Adipose tissue (tissue), 3 donors: ENCODE measurements around the gene OR8B12. TPM values are rescaled to one million over a fixed set of nuclear protein-coding genes. Genes with fewer than 3 reads are reported as not detected.
"Not testable (repeated sequence)": the region's sequence is repeated elsewhere in the genome, so short reads cannot be mapped to it uniquely, and the experiment has no call there.

Source experiments
- H3K27ac ChIP-seq: one replicate; pipeline ENCODE4 v1.5.1; 2013; ENCODE audit warnings: low read depth, low read length
- WGBS, 3 donors: extraction: QIAGEN DNeasy Blood & Tissue Kit; methylation state at CpG; one replicate each; pipeline ENCODE4 v1.1.7; 2013; 5-methylcytosine and 5-hydroxymethylcytosine counted together
- polyA plus RNA-seq, 3 donors: library from polyadenylated mRNA; stranded (reverse); fragments of 200-250 nt; gene quantifications; one replicate each; pipeline ENCODE4 v1.2.3, GENCODE V29; 2013
- donor health status: healthy with polysubstance abuse.
- donor health status: Bipolar disorder and iron deficiency.
- donor health status: healthy.

The OR8B12 gene
- polyA plus RNA-seq, 3 donors = not detected

GRCh38 chr11:124535552-124536232, 7.8 kb downstream of the OR8B12 start:
- WGBS, 3 donors = 57 to 83% (median 65%) methylated on average over 8 of the region's 8 CpGs
- no peak overlapping the region for H3K27ac ChIP-seq

- WGBS, 3 donors = 80 to 83% (median 82%) methylated on average over 2 of the region's 2 CpGs
Measured at GRCh38 chr11:124534051-124534450, 9.4 kb downstream of the OR8B12 start.

DNA sequence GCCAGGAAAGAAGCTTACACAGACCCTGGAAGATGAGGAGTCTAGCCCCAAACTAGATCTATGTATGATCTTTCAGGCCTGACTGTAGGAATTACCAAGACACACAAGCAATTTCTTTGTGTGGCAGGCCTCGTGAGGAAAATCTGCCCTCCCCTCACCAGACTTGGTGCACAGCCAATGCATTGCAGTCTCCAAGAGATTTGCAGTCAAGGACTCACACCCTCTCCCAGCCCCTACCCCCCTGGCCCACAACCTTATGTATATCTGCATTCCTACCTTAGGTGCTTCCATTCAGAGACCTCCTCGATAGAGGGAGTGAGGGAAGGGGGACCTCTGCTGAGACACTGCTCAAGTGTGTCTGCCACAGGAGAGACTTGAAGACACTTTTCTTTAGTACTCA, 9.8 kb downstream of the OR8B12 start:
- H3K27ac ChIP-seq = no peak overlapping the region
- WGBS, 3 donors = 38 to 66% (median 65%) methylated on average over 2 of the region's 2 CpGs

More at GRCh38 chr11:124534051-124534450, 9.4 kb downstream of the OR8B12 start:
- no peak overlapping the region for H3K27ac ChIP-seq

DNA sequence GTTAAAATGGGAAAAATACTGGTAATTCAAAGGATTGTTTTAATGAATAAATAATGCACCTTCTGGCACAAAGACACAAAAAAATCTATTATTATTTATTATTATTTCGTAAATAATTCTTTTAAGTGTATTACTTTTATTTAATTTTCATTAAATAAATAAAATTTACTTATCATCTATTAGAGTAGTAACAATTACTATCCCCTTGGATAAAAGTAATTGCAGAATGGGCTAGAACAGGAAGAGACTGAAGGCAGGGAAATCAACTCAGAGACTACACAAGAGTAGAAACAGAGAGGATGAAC, 23.0 kb downstream of the OR8B12 start:
- 63 to 87% (median 74%) methylated on average over 1 of the region's 1 CpG for WGBS, 3 donors
- H3K27ac ChIP-seq = no peak overlapping the region

- H3K27ac ChIP-seq = no peak overlapping the region
- 22 to 29% (median 24%) methylated on average over 2 of the region's 2 CpGs for WGBS, 3 donors
Measured at GRCh38 chr11:124519850-124520549, 23.5 kb downstream of the OR8B12 start.

GRCh38 chr11:124518989-124519451, 24.4 kb downstream of the OR8B12 start:
- H3K27ac ChIP-seq = no peak overlapping the region
- WGBS, 3 donors = 64 to 89% (median 79%) methylated on average over 3 of the region's 3 CpGs

DNA sequence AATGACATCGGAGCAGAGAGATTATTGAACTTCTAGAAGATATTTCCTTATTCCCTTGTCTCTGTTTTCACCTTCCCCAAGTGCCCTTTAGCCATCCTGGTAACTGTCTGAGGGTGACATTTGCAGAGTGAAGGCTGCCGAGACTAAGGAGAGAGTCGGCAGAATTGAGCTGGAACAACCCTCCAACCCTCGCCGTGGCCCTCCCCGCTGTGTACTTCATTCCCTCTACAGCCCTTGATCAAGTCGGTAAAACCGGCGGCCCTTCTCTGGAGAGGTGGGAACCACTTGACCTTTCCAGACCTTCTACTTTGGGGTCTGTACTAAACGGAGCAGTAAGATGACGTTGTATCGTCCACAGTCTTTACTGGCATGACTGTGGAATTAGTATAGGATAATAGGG, 26.1 kb downstream of the OR8B12 start:
- 71 to 82% (median 78%) methylated on average over 12 of the region's 12 CpGs for WGBS, 3 donors
- no peak overlapping the region for H3K27ac ChIP-seq

DNA sequence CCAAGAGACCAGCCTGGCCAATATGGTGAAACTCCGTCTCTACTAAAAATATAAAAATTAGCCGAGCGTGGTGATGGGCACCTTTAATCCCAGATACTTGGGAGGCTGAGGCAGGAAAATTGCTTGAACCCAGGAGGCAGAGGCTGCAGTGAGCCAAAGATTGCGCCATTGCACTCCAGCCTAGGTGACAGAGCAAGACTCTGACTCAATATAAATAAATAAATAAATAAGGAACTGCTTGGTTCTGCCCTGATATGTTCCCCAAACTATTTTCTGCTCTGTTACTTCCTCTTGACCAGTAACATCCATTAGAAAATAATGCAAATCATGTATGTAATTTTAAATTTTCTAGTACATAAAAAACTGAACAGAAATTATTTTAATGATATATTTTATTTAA, 28.8 kb downstream of the OR8B12 start:
- not testable (repeated sequence) for H3K27ac ChIP-seq
- WGBS, 3 donors = 90 to 97% (median 93%) methylated on average over 4 of the region's 4 CpGs

GRCh38 chr11:124514131-124514530, 29.3 kb downstream of the OR8B12 start:
- WGBS, 3 donors = 83 to 95% (median 84%) methylated on average over 3 of the region's 3 CpGs

GRCh38 chr11:124511745-124512144, 31.7 kb downstream of the OR8B12 start:
- H3K27ac ChIP-seq = no peak overlapping the region

More at GRCh38 chr11:124514131-124514530, 29.3 kb downstream of the OR8B12 start:
- H3K27ac ChIP-seq = no peak overlapping the region

DNA sequence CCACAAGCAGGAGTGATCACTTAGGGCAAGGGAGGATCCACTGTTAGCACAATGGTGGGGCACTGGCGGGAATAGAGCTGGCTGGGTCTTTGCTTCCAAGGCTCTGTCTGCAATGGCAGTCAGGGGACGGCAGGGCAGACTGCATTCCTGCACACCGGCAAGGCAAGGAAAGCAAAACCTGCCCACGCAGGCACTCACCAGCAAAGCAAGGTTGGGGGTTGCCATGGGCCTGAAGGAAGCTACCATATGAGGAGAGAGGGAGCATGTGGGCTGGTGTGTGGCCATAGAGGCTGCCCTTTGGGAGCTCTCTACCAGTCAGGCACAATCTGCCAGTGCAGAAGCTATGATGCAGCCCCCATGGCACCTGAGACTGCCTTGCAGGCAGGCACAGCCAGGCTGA, 33.2 kb downstream of the OR8B12 start:
- 61 to 81% (median 72%) methylated on average over 4 of the region's 4 CpGs for WGBS, 3 donors
- H3K27ac ChIP-seq = no peak overlapping the region

DNA sequence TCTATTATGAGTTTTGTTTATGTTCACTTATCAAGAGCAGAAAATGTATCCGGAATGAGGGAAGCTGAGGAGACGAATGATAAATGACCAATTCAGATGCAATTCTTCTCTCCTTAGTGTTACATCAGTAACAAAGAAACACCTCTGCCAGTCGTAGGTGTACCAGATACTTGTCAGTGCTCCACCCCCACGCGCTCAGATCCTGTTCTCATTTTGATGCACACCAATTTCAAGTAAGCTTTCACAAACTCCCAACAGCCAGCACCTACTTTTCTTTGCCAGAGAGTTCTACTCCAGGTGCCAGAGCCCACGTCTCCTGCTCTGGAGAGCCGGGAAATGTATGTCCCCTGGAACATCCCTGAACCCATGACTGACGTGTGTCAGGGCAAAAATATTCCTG, 43.7 kb downstream of the OR8B12 start:
- 73 to 84% (median 79%) methylated on average over 8 of the region's 8 CpGs for WGBS, 3 donors
- H3K27ac ChIP-seq = no peak overlapping the region

GRCh38 chr11:124493016-124493655, 50.3 kb downstream of the OR8B12 start:
- WGBS, 3 donors = 83 to 90% (median 89%) methylated on average over 4 of the region's 4 CpGs
- no peak overlapping the region for H3K27ac ChIP-seq

Other genes with a start within 250 kb of the OR8B12 start
- not detected for gene OR8D1, start 229.7 kb downstream of the OR8B12 start, polyA plus RNA-seq
- not detected for gene OR8D2, start 223.5 kb downstream of the OR8B12 start, polyA plus RNA-seq
- not detected for gene OR8B2, start 159.2 kb downstream of the OR8B12 start, polyA plus RNA-seq
- not detected for gene OR8B3, start 144.6 kb downstream of the OR8B12 start, polyA plus RNA-seq
- not detected for gene OR8B4, start 118.8 kb downstream of the OR8B12 start, polyA plus RNA-seq
- gene OR8B8, start 98.0 kb downstream of the OR8B12 start, polyA plus RNA-seq = not detected
- under 1 TPM in 1 of 3 donors, not detected in 2; under 0.01 TPM for gene OR8A1, start 26.3 kb upstream of the OR8B12 start, polyA plus RNA-seq
- gene PANX3, start 67.8 kb upstream of the OR8B12 start, polyA plus RNA-seq = not detected
- 10 to 100 TPM; 14.7 to 26.1 (median 25.9) TPM for gene TBRG1, start 79.2 kb upstream of the OR8B12 start, polyA plus RNA-seq
- gene SIAE, start 130.1 kb upstream of the OR8B12 start, polyA plus RNA-seq = 10 to 100 TPM in 2 of 3 donors, 1 to 10 TPM in 1; 7.1 to 13.8 (median 11.0) TPM
- gene SPA17, start 130.2 kb upstream of the OR8B12 start, polyA plus RNA-seq = 1 to 10 TPM; 2.3 to 5.5 (median 2.8) TPM
- gene NRGN, start 196.3 kb upstream of the OR8B12 start, polyA plus RNA-seq = 10 to 100 TPM in 1 of 3 donors, 1 to 10 TPM in 2; 1.2 to 17.0 (median 5.3) TPM
- gene VSIG2, start 208.6 kb upstream of the OR8B12 start, polyA plus RNA-seq = 10 to 100 TPM in 1 of 3 donors, 1 to 10 TPM in 2; 1.2 to 36.1 (median 3.5) TPM
- 100 to 1,000 TPM in 1 of 3 donors, 10 to 100 TPM in 2; 17.6 to 116 (median 53.3) TPM for gene ESAM, start 218.6 kb upstream of the OR8B12 start, polyA plus RNA-seq